C4-2B (cell line): ENCODE measurements around the gene CSMD2.

Experiments used
- ZFX ChIP-seq: fragments of 450-650 bp; IDR thresholded peaks from 2 replicates; pipeline ENCODE4 v1.6.1; 2017
- TF ChIP-seq, protein P1 (sequence below): fragments of 450-650 bp; conservative IDR thresholded peaks from 2 replicates; pipeline ENCODE4 v1.5.1; 2017; ENCODE audit warnings: mild to moderate bottlenecking

DNA sequence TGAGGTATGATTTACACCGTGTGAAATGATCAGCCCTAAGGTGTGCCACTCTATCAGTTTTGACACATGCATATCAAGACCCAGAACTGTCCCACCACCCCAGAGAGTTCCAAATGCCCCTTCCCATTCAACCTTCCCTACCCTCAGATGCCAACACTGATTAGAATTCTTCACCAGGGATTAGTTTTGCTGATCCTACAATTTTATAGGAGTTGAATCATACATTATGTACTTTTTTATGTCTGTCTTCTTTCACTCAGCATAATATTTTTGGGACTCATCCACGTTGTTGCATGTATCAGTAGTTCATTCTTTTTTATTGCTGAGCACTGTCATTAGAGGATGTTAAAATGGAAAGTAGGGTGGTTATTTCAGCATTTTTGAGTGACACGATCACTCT is 514.3 kb downstream of the CSMD2 start:
- TF ChIP-seq, protein P1, sequence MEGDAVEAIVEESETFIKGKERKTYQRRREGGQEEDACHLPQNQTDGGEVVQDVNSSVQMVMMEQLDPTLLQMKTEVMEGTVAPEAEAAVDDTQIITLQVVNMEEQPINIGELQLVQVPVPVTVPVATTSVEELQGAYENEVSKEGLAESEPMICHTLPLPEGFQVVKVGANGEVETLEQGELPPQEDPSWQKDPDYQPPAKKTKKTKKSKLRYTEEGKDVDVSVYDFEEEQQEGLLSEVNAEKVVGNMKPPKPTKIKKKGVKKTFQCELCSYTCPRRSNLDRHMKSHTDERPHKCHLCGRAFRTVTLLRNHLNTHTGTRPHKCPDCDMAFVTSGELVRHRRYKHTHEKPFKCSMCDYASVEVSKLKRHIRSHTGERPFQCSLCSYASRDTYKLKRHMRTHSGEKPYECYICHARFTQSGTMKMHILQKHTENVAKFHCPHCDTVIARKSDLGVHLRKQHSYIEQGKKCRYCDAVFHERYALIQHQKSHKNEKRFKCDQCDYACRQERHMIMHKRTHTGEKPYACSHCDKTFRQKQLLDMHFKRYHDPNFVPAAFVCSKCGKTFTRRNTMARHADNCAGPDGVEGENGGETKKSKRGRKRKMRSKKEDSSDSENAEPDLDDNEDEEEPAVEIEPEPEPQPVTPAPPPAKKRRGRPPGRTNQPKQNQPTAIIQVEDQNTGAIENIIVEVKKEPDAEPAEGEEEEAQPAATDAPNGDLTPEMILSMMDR: no peak
- TF ChIP-seq ZFX: no peak
